CD4-positive, alpha-beta memory T cell (primary cell): ENCODE data around the gene NUP133. TPM values are rescaled to one million over a fixed set of nuclear protein-coding genes. Genes with fewer than 3 reads are reported as not detected.

ENCODE experiments used
- CTCF ChIA-PET: fragments of 350-600 bp; sonication (Branson Sonifier 250); formaldehyde crosslinking; loops from one replicate; lab custom pipeline; 2021; ENCODE audit warnings: inconsistent platforms; ENCODE audit not compliant: partially characterized antibody; lab: Charles Lee
- POLR2A ChIA-PET: fragments of 350-600 bp; sonication (Branson Sonifier 250); formaldehyde crosslinking; loops from one replicate; lab custom pipeline; 2021; ENCODE audit not compliant: partially characterized antibody; lab: Charles Lee
- DNase-seq, 5 donors: peaks; one replicate each; pipeline versions ENCODE4 v3.0.0 to v3.0.0-alpha.2; 2020 to 2022; ENCODE audit warnings: mixed read lengths in 1 of 5
- H3K27ac ChIP-seq: one replicate; pipeline ENCODE4 v1.7.0; 2013; ENCODE audit warnings: low read depth, low read length
- H3K27me3 ChIP-seq: 2 replicates; pipeline ENCODE4 v1.7.0; 2013; ENCODE audit warnings: mild to moderate bottlenecking, low read length, moderate library complexity; ENCODE audit not compliant: insufficient read depth
- H3K36me3 ChIP-seq: 2 replicates; pipeline ENCODE4 v1.7.0; 2013; ENCODE audit warnings: mild to moderate bottlenecking, low read length, moderate library complexity; ENCODE audit not compliant: insufficient read depth
- H3K4me1 ChIP-seq: 2 replicates; pipeline ENCODE4 v1.7.0; 2013; ENCODE audit warnings: mild to moderate bottlenecking, low read length, moderate library complexity; ENCODE audit not compliant: insufficient read depth
- H3K4me3 ChIP-seq, 2 donors: one replicate each; pipeline ENCODE4 v1.7.0; 2013; ENCODE audit warnings: low read length in 2 of 2, mild to moderate bottlenecking in 1 of 2
- H3K9me3 ChIP-seq, 2 donors: one replicate each; pipeline ENCODE4 v1.7.0; 2013; ENCODE audit warnings: low read length in 2 of 2, control low read depth in 1 of 2; ENCODE audit not compliant: control insufficient read depth in 1 of 2
- H3K27ac Mint-ChIP-seq, 7 donors: one replicate each; pipeline ENCODE4 v1.8.0; 2020 to 2021; ENCODE audit warnings: mixed read lengths in 7 of 7, mild to moderate bottlenecking in 6 of 7, inconsistent platforms in 3 of 7, moderate library complexity in 3 of 7
- H3K27me3 Mint-ChIP-seq, 2 donors: one replicate each; pipeline ENCODE4 v1.8.0; 2020 to 2021; ENCODE audit warnings: mixed read lengths in 2 of 2
- H3K36me3 Mint-ChIP-seq, 2 donors: one replicate each; pipeline ENCODE4 v1.8.0; 2020 to 2021; ENCODE audit warnings: mixed read lengths in 2 of 2, inconsistent platforms in 1 of 2, mild to moderate bottlenecking in 1 of 2
- H3K4me1 Mint-ChIP-seq, 4 donors: one replicate each; pipeline ENCODE4 v1.8.0; 2020 to 2021; ENCODE audit warnings: mixed read lengths in 4 of 4, mild to moderate bottlenecking in 1 of 4
- H3K4me3 Mint-ChIP-seq, 8 donors: one replicate each; pipeline ENCODE4 v1.8.0; 2020 to 2021; ENCODE audit warnings: mixed read lengths in 8 of 8, mild to moderate bottlenecking in 7 of 8, moderate library complexity in 6 of 8, inconsistent platforms in 3 of 8
- H3K9me3 Mint-ChIP-seq, 8 donors: one replicate each; pipeline ENCODE4 v1.8.0; 2020 to 2021; ENCODE audit warnings: mixed read lengths in 8 of 8, mild to moderate bottlenecking in 5 of 8, inconsistent platforms in 3 of 8, moderate library complexity in 1 of 8
- intact Hi-C: fragments of 100-400 bp; cut with micrococcal nuclease; formaldehyde crosslinking; loops from one replicate; pipeline ENCODE4 v1.15.1; 2023
- polyA plus RNA-seq, 2 donors: library from polyadenylated mRNA; unstranded; fragments of 300-500 nt; fragmentation: Illumina TruSeq; gene quantifications; one replicate each; pipeline ENCODE4 v1.2.3, GENCODE V29; 2021
- total RNA-seq, 2 experiments: library from RNA; stranded (reverse); gene quantifications; one replicate each; pipeline ENCODE4 v1.2.3, GENCODE V29; 2021

Gene NUP133
- total and polyA plus RNA-seq, 4 experiments from 2014 or later = 16.8 to 48.4 (median 32.2) TPM

GRCh38 chr1:229410692-229411433 is 97.3 kb downstream of the NUP133 start:
- H3K27me3 Mint-ChIP-seq = peaks cover 39 to 49% of the 10 kb centered on the region in 2 donors
- Histone ChIP-seq H3K27ac (no peak overlapping the region), H3K36me3 (no peaks in the 10 kb centered on the region), H3K27me3 (peaks cover 16% of the 10 kb centered on the region), H3K4me3 (no peak overlapping the region), H3K4me1 (peaks cover 8% of the 10 kb centered on the region), H3K9me3 (no peaks in the 10 kb centered on the region)
- no peaks in the 10 kb centered on the region for H3K36me3 Mint-ChIP-seq
- no peaks in the 10 kb centered on the region for H3K9me3 Mint-ChIP-seq
- peak overlapping the region in 3 of 8 donors; percentile 1 to 25 (median 21) for H3K4me3 Mint-ChIP-seq
- peaks cover 8 to 17% (median 12%) of the 10 kb centered on the region in 4 donors for H3K4me1 Mint-ChIP-seq
- H3K27ac Mint-ChIP-seq = no peak overlapping the region
- no peak for DNase-seq
- ChIA-PET POLR2A (interaction anchor here (0.6 kb wide), 1 partner anchor 317 kb away, joined by 3 read pairs; no protein-coding TSS in a partner anchor), CTCF (no interaction called here)
- intact Hi-C loops = no loop called here

DNA sequence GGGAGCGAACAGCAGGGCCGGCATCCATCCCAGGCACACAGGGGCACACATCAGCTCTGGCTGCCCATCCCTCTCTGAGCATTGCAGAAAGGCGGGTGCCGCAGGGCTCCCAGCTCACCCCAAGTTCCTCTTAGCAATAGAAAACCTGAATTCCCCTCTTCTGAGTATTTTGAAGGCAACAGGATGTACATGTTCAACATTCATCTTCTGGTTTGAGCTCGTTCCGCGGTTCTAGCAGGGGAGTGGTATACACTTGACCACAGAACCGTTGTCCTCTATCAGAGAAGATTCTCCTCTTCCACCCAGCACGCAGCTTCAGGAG is 97.8 kb downstream of the NUP133 start:
- DNase-seq = no peak
- Mint-ChIP-seq H3K4me3 (peak overlapping the region in 2 of 8 donors; percentile 1 to 25), H3K9me3 (no peaks in the 10 kb centered on the region), H3K27me3 (peaks cover 43 to 54% of the 10 kb centered on the region in 2 donors), H3K36me3 (no peaks in the 10 kb centered on the region), H3K4me1 (peaks cover 8 to 17% (median 13%) of the 10 kb centered on the region in 4 donors), H3K27ac (no peak overlapping the region)
- H3K9me3 ChIP-seq = no peaks in the 10 kb centered on the region
- H3K4me1 ChIP-seq = peaks cover 8% of the 10 kb centered on the region
- H3K4me3 ChIP-seq = no peak overlapping the region
- intact Hi-C loops = no loop called here
- peaks cover 16% of the 10 kb centered on the region for H3K27me3 ChIP-seq
- H3K27ac ChIP-seq = no peak overlapping the region
- ChIA-PET CTCF (interaction anchor here (0.9 kb wide), 1 partner anchor 31 kb away, joined by 4 read pairs; no protein-coding TSS in a partner anchor), POLR2A (no interaction called here)
- no peaks in the 10 kb centered on the region for H3K36me3 ChIP-seq

DNA sequence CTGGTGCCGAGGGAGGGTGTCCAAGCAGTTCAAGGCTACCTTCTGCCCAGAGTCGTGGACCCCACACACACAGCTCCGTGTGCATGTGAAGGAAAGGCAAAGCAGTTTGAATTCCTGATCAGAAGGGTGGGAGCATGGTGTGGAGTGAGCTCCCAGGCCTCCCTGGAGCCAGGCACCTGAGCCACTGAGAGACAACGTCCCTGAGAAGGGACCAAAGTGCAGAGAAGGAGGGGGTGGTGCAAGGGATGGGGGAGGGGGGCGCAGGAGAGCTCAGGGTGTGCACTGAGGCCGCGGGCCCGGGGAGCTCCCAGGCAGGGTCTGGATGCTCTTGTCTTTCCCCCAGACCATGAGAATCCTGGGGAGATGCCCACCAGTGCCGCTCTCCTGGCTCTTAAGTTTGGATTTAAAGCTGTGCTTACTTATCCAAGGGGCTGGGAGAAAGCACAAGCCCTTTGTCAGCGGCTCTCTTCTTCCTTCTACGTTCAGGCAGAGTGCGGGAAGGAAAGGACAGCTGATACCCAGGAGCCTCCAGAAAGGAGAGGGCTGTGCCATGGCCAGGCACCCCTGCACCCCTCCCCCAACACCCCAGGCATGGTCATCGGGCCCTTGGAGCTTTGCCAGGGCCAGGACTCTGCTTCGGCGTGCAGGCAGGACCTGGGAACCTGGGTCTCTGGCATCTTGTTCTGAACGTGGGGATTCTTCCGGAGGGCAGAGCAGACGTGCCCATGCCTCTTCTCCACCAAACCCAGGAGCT is 98.3 kb downstream of the NUP133 start:
- Histone ChIP-seq H3K9me3 (no peaks in the 10 kb centered on the region), H3K36me3 (no peaks in the 10 kb centered on the region), H3K27ac (no peak overlapping the region), H3K4me3 (no peak overlapping the region), H3K4me1 (peaks cover 8% of the 10 kb centered on the region), H3K27me3 (peaks cover 16% of the 10 kb centered on the region)
- no peaks in the 10 kb centered on the region for H3K9me3 Mint-ChIP-seq
- POLR2A ChIA-PET = no interaction called here
- peaks cover 8 to 17% (median 13%) of the 10 kb centered on the region in 4 donors for H3K4me1 Mint-ChIP-seq
- H3K27me3 Mint-ChIP-seq = peaks cover 46 to 56% of the 10 kb centered on the region in 2 donors
- intact Hi-C loops = no loop called here
- no peak for DNase-seq
- H3K27ac Mint-ChIP-seq = no peak overlapping the region
- peak overlapping the region in 1 of 8 donors; percentile 25 for H3K4me3 Mint-ChIP-seq
- CTCF ChIA-PET = interaction anchor here (0.9 kb wide), 1 partner anchor 32 kb away, joined by 4 read pairs; no protein-coding TSS in a partner anchor
- no peaks in the 10 kb centered on the region for H3K36me3 Mint-ChIP-seq

DNA sequence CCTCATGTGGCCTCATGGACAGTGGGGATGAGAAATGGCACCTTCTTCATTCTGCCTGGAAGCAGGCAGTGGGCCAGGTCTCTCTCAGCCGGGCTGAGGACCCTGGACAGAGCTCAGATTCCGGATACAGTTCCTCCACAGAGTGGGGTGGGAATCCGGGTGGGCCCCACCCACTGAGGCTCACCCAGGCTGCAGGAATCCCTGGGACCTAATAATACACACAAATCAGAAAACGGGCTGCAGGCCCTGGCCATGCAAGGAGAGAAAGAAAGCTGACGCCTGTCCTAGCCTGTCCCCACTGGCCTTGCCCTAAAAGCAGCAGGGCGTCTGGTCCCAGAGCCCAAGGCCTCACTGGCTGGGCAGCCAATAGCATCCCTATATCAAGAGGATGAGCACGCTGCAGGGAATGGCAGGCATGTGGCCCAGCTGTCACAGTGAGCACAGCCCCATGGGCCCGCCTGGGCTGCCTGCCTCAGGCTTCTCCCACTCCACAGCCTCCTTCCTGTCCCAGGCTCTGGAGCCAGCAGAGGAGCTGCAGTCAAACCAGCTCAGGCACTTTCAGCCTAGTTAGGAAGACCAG is 99.6 kb downstream of the NUP133 start:
- H3K27me3 ChIP-seq = peaks cover 16% of the 10 kb centered on the region
- Mint-ChIP-seq H3K27me3 (peaks cover 51 to 52% of the 10 kb centered on the region in 2 donors), H3K9me3 (no peaks in the 10 kb centered on the region), H3K27ac (no peak overlapping the region), H3K4me1 (peaks cover 8 to 17% (median 13%) of the 10 kb centered on the region in 4 donors), H3K4me3 (peak overlapping the region in 1 of 8 donors; percentile 7), H3K36me3 (no peaks in the 10 kb centered on the region)
- ChIA-PET POLR2A (no interaction called here), CTCF (no interaction called here)
- H3K4me3 ChIP-seq = no peak overlapping the region
- intact Hi-C loops = no loop called here
- no peaks in the 10 kb centered on the region for H3K9me3 ChIP-seq
- no peak for DNase-seq
- peaks cover 8% of the 10 kb centered on the region for H3K4me1 ChIP-seq
- H3K36me3 ChIP-seq = no peaks in the 10 kb centered on the region
- H3K27ac ChIP-seq = no peak overlapping the region

DNA sequence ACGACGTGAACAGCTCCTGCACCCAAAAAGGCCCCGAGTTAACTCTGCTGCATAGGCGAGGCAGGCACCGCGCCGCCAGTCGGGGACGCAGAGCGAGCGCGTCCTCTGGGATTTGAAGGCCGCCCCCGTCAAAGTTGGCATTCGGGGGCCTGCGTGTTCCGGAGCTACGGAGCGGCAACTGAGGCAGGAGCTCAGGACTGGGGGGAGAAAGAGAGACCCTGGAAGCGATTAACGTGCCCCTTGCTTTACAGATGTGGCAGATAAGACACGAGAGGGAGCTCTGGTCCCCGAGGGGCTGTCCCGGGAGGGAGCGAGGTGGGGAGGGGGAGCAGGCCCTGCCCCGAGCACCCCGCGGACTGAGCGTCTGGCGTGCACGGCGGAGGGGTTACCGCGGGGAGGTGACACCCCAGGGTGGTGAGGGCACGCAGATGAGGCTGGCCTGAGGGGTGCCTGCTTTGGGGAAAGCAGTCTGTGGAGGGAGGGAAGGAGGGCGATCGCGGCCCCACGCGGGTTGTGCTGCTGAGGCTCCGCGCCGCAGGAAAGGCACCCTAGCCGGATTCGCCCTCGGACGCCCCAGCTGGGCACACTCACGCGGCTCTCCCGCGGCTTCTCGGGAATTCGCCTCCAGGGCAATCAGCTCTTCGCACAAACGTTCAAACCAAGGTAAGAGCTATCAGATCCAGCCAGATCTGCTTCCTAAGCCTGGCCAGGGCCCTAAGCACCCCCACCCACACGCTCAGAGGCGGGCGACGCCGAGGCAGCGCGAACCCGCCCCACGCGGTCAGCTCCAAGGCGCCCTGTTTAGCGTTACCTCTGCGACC is 100.7 kb downstream of the NUP133 start:
- H3K27ac Mint-ChIP-seq = peak overlapping the region in 1 of 7 donors; percentile 81
- intact Hi-C loops = no loop called here
- ChIA-PET POLR2A (no interaction called here), CTCF (no interaction called here)
- Histone ChIP-seq H3K27ac (no peak overlapping the region), H3K4me1 (peaks cover 8% of the 10 kb centered on the region), H3K9me3 (no peaks in the 10 kb centered on the region), H3K36me3 (no peaks in the 10 kb centered on the region), H3K4me3 (no peak overlapping the region), H3K27me3 (peaks cover 16% of the 10 kb centered on the region)
- no peaks in the 10 kb centered on the region for H3K36me3 Mint-ChIP-seq
- H3K4me1 Mint-ChIP-seq = peaks cover 8 to 17% (median 13%) of the 10 kb centered on the region in 4 donors
- DNase-seq = no peak
- H3K4me3 Mint-ChIP-seq = peak overlapping the region in 7 of 8 donors; percentile 35 to 80 (median 60)
- no peaks in the 10 kb centered on the region for H3K9me3 Mint-ChIP-seq
- H3K27me3 Mint-ChIP-seq = peaks cover 42 to 50% of the 10 kb centered on the region in 2 donors

DNA sequence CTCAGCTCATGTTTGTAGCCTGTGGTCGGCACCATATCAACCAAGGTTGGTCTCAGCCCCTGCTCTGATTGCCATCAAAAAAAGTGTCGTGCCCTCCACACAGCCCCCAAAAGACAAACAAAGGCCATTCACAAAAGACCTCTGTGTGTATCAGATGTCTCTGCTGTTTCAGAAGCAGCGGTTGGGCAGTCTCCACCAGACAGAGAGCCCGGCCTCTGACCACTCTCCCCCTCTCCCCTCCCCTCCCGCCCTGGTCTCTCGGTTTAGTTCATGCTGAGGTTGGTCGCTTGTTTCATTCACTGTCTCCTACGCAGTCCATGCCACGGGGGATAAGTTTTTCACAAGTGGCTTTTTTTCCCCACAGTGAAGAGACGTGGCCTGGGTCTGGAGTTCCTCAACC is 101.3 kb downstream of the NUP133 start:
- Mint-ChIP-seq H3K4me3 (peak overlapping the region in 7 of 8 donors; percentile 35 to 80 (median 60)), H3K9me3 (no peaks in the 10 kb centered on the region), H3K27ac (no peak overlapping the region), H3K36me3 (no peaks in the 10 kb centered on the region), H3K27me3 (peaks cover 38 to 48% of the 10 kb centered on the region in 2 donors), H3K4me1 (peaks cover 8 to 17% (median 13%) of the 10 kb centered on the region in 4 donors)
- no peaks in the 10 kb centered on the region for H3K36me3 ChIP-seq
- intact Hi-C loops = no loop called here
- H3K9me3 ChIP-seq = no peaks in the 10 kb centered on the region
- POLR2A ChIA-PET = no interaction called here
- CTCF ChIA-PET = no interaction called here
- H3K4me1 ChIP-seq = peaks cover 8% of the 10 kb centered on the region
- H3K4me3 ChIP-seq = no peak overlapping the region
- no peak overlapping the region for H3K27ac ChIP-seq
- DNase-seq = no peak
- peaks cover 16% of the 10 kb centered on the region for H3K27me3 ChIP-seq
